NCI-H128 (cell line): Measurements from ENCODE around the gene MYLK4.
"Not testable (repeated sequence)": the region's sequence is repeated elsewhere in the genome, so short reads cannot be mapped to it uniquely, and the experiment has no call there.

Source experiments
- DNase-seq: peaks from one replicate; lab custom pipeline; 2025; ENCODE audit not compliant: unreplicated experiment; lab: John Stamatoyannopoulos, UW

The MYLK4 gene

DNA sequence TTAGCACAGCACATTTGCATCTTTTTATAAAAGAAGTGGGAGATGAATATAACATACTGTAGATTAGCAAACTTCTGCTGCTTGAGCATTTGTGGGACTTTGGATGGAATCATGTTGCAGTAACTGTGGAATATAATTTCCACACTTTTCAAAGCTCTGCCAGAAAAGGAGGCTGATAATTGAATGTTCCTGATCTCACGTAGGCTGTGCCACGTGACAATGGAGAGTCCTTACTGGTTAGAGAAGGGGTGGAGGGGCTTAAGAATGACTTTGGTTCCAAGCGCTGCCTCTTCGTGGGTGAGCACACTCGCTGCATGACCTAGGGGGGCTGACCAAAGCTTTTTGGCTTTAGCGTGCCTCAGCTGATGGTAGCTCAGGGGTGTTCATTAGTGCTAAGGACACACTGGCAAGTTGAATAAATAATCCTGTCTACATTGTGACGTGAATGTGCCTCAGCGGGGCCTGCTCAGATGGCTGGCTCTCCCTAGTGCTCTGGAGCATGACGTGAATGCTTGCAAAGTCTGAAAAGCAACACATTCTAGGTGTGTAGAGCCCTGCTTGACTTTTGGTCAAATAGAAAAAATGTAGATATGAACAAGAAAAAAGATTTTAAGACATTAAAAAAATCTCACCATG is 29.5 kb upstream of the MYLK4 start:
- no peak for DNase-seq

DNA sequence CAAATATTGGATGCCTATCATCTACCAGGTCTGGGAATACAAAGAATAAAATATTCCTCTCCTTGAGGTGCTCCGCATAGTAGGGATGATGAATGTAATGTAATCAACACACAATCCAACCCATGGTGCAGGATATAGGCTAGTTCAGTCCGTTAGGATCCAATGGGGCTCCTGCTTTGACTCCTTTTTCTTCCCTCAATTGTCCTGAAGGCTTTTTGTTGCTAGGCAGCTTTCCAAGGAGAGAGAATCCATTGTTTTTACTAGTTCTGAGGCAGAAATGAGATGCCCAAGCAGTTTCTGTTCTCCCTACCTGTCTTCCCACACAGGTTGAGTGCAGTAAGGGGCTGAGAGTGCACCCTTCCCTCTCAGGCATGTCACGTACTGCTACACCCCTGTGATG is 26.5 kb upstream of the MYLK4 start:
- DNase-seq = no peak

DNA sequence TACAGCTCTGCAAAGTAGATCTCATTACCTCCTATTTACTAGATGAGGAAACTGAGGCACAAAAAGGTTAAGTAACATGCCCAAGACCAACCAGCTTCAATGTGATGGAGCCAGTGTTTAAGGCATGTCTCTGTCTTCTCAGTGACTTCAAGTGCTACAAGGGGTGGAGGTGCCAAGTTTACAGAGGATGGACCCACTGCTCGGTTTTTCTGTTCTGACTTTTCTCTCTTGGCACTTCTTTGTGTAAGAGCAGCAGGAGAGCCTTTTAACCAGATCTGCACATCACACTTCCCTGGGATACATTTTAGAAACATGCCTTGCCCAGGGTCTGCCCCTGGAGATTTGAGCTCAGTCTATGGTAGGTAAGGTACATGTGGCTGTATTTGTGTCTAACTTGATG is 24.3 kb upstream of the MYLK4 start:
- DNase-seq = no peak

DNA sequence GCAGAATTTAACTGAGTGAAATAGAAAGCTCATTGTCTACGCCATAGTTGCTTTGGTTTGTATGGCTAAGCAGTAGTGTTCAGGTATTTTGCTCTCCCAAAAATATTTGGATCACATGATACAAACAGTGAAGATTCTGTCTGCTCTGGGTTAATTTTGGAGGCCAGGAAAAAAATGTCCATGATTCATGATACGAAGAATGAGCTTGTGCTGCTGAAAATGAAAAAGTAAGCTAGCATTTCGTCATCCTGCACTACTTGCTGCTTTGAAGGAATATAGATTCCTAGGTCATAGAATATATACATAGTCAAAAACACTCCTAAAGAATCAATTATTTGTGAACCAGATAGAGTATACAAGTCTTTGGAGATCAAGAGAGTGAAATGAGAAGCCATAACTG is 22.7 kb upstream of the MYLK4 start:
- no peak for DNase-seq

DNA sequence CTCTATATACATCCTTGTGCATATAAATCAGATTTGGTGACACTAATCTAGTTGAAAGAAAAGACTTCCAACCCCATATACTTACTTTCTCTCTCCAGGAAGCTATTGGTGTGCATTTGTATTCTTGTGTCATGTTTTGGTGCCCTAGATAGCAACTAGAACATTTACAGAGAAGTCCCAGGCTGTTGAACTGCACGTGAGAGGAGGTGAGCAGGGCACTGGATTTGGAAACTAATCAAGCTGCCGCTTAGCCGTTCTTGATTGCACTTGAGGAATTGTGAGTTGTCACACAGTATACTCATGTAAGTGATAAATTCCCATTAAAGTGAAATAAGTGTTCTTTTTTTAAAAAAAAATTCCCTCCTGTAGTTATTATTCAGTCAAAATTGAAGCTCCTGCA is 22.1 kb upstream of the MYLK4 start:
- no peak for DNase-seq

DNA sequence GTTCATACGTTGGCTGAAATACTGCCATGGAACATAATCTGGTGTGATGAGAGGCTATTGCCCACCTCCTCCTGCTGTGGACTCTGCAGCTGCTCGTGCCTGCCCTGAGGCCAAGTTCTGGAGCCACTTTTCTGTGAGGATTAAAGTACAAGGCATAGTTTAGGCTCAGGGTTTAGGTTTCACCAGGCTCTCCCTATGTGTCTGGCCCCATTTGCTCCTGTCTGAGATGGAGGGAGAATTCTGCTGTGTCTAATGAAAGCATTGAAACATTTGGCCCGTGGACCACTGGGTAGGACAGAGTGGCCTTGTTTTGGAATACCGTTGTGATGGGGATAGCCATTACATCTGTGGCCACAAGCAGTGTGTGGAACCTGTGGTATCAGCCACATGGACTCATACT is 20.4 kb upstream of the MYLK4 start:
- no peak for DNase-seq

DNA sequence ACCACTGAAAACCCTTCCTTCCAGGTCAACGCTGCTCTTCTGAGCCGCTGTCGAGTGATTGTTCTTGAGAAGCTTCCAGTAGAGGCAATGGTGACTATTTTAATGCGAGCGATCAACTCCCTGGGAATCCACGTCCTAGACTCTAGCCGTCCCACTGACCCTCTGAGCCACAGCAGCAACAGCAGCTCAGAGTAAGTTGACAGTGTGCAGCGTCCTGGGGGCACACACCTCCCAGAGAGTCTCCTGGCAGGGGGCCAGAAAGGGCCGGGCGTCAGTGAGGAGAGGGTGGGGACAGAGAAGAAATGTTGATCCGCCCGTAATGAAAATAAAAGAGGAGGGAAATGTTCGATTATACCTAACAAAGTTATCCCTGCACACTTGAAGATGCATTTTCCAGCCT is 19.4 kb upstream of the MYLK4 start:
- no peak for DNase-seq

DNA sequence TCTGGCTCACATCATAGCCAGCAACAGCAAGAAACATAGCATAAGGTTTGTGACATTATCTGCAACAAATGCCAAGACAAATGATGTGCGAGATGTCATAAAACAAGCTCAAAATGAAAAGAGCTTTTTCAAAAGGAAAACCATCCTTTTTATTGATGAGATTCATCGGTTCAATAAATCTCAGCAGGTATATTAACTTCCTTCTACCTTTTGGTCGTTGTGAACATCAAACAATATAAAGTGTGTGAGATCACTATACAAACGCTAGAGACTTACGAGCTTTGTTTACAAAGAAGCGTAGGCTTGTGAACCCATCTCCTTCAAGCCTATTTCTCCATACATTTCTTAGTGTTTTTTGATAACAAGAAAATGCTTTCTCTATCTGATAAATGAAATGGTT is 18.0 kb upstream of the MYLK4 start:
- no peak for DNase-seq

DNA sequence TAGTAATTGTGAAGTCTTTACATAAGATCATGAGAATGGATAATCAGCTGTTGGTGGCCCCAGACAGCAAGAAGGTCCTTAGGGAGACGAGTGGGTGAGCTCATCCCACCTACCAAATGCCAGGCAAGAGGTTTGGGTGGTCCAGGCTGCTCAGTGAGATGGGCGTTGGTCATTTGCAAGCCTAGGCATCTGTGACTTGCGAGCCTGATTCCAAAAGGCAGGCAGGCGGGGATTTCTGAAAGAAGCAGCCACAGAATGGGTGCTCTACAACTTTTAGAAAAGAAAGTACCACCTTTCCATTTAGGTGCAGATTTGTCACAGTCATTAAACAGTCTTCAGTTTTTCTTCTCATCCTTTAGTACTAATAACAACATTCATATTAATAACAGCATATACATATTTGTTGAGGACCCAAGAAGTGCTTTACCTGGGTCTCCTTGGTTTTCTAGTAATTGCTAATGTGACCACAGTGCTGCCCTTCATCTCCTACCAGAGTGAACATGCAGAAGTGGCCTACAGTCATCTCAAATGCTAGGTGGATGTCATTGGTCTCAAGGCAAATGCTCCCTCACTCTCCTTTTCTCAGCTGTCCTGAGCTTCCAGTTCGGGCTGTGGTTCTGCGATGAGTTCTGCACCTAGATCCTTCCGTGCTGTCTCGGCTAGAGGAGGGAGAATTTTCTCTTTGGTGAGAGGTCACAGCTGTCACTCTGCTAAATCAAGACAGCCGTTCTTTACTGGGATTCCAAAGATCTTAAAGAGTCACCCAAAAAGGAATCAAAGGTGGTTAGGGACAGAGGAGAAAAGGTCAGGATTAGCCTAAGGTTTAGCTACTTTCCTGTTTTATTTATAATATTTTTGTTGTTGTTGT is 17.2 kb upstream of the MYLK4 start:
- no peak for DNase-seq

DNA sequence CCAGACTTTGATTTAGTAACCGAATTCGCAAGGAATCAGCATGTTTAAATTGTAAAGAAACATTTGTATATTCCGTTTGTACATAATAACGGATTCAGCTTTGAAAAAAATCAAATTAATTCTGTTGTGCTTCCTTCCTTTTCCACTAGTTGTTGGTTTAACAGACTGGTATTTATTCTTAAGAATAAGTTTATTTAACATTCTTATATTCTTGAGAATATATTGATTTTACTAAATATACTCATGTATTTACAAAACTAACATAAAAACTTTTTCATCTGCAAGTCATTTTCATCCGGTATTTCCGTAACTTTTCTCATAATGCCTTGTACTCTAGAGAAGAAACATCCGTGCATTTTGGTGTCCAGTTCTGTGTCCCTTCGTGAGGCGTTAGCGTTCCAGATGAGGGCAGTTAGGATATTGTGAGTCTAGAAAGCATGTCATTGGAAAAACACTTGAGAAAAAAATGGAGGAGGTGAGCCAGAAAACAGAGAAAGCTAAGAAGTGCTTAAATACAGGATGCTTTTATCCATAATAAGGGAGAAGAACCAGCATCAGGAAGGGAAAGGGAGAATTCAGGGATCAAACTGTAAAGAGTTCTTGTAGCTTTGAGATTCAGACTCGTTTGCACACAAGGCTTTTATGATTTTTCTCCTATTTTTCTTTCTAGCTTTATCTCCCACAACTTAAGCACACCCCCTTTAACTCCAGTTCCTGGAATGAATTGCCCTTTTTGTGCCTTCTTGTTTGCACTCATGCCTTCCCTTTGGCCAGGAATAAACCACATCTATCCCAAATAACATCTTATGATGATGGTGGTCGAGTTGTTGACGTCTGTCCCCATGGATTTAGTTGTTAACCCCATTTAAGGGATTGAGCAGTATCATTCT is 16.3 kb upstream of the MYLK4 start:
- no peak for DNase-seq

DNA sequence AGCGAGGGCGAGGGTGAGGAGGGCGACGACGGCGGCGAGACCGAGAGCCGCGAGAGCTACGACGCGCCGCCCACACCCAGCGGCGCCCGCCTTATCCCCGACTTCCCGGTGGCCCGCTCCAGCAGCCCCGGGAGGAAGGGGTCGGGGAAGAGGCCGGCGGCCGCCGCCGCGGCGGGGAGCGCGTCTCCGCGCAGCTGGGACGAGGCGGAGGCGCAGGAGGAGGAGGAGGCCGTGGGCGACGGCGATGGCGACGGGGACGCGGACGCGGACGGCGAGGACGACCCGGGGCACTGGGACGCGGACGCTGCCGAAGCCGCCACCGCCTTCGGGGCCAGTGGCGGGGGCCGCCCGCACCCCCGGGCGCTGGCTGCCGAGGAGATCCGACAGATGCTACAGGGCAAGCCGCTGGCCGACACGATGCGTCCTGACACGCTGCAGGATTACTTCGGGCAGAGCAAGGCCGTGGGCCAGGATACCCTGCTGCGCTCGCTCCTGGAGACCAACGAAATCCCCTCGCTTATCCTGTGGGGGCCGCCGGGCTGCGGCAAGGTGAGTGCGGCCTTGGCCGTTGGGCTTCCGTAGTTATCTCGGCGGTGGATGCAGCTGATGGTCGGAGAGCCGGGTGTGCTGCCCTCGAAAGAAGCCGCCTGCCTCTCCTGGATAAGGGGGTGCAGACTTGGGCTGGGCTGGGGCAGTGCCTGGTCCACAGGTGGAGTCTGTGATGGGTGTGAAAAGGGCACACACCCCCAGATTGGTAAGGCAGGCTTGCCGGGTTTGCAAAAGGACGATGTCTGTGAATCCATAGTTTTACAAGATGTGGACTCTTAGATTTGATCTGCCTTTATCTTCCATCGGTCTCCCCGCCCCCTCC is 15.4 kb upstream of the MYLK4 start:
- no peak for DNase-seq

DNA sequence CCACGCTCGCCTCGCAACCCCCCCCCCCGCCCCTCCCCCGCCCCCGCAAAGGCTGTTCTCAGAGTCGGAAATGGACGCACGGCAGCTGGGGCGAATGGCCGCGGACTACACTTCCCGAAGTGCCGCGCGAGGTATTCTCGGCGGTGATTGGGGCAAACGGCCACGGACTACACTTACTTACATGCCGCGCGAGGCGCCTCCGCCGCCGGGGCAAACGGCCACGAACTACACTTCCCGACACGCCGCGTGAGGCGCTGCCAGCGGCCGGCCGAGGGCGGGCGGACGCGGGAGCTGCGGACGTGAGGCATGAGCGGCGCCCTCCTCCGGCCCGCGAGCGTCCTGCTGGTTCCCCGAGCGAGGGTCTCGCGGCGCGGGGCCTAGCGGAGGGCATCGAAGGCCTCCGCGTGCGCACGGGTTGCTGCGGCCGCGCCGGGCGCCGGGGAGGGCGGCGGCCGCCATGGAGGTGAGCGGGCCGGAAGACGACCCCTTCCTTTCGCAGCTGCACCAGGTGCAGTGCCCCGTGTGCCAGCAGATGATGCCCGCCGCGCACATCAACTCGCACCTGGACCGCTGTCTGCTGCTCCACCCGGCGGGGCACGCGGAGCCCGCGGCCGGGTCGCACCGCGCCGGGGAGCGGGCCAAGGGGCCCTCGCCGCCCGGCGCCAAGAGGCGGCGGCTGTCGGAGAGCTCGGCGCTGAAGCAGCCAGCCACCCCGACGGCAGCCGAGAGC is 14.6 kb upstream of the MYLK4 start, which contains the start of gene WRNIP1:
Gene WRNIP1, plus strand, starts transcription at position 228 of the 730 bp plus-strand sequence. Its CDS starts 230 bp downstream, at position 458.
- DNase-seq = peak; percentile 95

DNA sequence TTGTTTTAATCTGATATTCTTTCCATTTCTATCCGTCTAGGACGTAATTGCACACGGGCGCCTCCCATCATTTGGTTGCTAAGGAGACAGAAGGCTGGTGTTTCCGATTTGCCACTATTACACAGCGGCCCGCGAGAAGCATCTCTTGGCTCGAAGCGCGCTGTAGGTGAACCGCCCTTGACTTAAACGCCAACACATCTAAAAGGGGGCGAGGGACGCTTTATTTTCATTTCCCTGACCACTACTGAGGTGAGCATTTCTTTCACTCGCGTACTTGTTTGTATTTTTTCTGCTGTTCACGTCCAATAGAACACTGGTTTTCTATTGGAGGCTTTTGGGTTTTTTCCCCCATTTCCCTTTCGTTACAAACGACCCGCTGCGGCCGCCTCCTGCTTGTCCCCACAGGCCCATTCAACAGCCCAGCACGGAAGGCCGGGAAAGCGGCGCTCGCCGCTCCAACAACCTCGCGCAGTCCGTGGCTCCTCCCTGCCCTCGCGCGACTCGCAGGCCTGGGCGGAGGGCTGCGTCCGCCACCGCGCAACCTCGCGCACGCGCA is 14.0 kb upstream of the MYLK4 start:
- no peak for DNase-seq

DNA sequence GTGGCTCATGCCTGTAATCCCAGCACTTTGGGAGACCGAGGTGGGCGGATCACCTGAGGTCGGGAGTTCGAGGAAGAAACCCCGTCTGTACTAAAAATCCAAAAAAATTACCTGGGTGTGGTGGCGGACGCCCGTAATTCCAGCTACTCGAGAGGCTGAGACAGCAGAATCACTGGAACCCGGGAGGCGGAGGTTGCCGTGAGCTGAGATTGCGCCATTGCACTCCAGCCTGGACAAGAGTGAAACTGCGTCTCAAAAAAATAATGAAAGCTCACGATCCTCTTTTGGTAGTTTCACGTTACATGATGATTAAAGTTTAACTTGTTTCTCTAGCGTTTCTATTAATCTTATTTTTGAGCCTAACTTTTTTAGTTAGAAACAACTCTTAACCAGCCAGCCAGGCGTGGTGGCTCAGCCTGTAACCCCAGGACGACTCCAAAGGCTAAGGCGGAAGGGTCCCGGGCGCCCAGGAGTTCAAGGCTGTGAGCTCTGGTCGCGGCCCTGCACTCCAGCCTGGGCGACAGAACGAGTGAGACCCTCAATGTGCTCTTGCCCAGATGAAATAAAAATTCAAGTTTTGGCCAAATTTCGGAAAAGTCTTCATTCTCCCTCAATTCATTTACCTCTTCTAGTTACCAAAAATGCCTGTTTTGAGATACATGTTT is 13.3 kb upstream of the MYLK4 start:
- no peak for DNase-seq

DNA sequence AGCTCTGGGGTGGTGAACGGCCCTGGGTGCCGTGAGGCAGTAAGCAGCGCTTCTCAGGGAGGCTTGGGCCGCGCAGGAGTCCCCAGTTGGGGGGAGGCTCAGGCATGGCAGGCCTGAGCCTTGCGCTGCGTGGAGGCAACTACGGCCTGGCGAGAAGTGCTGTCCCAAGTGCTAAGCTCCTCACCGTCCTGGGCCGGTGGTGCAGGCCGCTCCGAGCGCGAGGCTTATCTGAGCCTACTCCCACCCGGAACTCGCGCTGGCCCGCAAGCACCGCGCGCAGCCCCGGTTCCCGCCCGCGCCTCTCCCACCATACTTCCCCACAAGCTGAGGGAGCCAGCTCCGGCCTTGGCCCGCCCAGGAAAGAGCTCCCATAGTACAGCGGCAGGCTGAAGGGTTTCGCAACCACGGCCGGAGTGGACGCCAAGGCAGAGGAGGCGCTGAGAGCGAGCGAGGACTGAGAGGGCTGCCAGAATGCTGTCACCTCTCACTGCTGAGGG is 12.7 kb upstream of the MYLK4 start:
- DNase-seq = no peak

DNA sequence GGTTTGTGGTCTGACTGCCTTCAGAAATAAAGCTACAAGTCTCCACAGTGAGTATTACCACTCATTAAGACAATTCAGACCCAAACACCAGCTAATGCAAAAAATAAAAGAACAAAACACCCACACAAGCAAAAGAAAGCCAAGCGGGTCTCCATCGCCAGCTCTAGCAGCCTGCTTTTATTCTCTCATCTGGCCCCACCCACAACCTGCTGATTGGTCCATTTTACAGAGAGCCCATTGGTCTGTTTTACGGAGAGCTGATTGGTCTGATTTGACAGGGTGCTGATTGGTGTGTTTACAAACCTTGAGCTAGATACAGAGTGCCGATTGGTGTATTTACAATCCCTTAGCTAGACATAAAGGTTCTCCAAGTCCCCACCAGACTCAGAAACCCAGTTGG is 12.1 kb upstream of the MYLK4 start:
- not testable (repeated sequence) for DNase-seq

DNA sequence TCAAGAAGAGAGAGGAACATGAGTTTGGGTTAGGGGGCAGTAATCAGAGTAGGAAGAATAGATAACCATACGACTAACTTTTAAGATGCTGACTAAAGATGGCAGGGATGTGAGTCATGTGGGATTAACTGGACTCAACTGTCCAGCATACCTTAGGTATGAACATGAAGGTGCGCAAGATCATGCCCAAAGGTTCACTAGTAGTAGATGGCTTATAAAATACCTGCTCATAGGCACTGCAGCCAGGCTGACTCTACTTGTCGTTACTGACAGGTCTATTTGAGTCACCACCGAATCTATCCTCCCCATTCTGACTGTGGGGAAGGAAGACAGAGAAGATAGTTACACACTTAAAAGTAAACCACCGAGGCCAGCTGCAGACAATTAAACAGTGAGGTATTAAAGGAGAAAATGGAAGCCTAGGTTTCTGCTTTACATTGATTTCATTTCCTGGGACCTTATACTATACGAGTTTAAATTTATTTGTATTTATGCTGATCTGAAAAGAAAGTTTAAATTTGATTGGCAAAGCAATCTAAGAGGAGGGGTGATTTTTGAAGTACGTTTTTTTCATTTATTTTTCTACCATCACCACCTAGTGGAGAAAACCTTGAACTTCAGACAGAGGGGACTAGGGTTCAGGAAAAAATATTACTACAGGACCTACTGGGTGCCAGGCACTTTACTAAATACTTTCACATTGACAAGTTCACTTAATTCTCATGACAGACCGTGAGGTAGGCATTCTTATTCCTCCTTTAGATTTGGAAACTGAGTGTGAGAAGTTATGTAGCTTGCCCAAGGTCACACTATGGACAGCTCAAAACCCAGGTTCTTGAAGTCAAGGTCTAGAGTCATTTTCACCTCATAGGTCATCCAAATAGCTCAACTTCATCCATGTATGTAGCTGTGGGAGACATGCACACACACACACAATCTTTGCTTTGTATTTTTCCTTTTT is 10.4 kb upstream of the MYLK4 start:
- DNase-seq = no peak

DNA sequence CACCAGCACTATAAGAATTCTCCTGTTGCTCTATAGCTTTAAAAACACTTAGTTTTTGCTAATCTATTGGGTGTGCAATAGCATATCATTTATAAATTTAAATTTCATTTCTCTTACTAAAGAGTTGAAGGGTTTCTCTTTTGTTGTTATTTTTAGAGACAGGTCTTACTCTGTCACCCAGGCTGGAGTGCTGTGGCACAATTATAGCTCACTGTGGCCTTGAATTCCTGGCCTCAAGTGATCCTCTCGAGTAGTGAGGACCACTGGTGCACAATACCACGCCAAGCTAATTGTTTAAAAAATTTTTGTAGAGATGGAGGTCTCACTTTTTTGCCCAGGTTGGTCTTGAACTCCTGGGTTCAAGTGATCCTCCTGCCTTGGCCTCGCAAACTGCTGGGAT is 8.3 kb upstream of the MYLK4 start:
- no peak for DNase-seq
